GM19328 (cell line): Measurements from ENCODE around the gene ATF3.
A peak's percentile ranks its signal among the peaks of the same experiment; 100 is the strongest.
"Not testable (repeated sequence)": the region's sequence is repeated elsewhere in the genome, so short reads cannot be mapped to it uniquely, and the experiment has no call there.

Source experiments
- ATAC-seq: cut with Tn5 transposase; IDR thresholded peaks from one replicate; pipeline ENCODE4 v1.9.1; 2021; ENCODE audit warnings: mild to moderate bottlenecking, moderate library complexity; ENCODE audit not compliant: unreplicated experiment

The ATF3 gene

DNA sequence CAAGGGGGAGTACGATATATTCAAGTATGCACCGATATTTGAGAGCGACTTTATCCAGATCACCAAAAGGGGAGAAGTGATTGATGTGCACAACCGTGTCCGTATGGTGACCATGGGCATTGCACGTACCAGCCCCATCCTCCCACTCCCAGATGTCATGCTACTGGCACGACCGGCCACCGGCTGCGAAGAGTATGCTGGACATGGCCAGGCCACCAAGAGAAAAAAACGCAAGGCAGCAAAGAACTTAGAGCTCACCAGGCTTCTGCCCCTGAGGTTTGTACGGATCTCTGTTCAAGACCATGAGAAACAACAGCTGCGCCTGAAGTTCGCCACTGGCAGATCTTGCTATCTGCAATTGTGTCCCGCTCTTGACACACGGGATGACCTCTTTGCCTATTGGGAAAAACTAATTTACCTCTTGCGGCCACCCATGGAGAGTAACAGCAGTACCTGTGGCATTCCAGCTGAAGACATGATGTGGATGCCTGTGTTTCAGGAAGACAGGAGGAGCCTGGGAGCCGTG, 16.5 kb downstream of the ATF3 start:
- ATAC-seq: no peak

DNA sequence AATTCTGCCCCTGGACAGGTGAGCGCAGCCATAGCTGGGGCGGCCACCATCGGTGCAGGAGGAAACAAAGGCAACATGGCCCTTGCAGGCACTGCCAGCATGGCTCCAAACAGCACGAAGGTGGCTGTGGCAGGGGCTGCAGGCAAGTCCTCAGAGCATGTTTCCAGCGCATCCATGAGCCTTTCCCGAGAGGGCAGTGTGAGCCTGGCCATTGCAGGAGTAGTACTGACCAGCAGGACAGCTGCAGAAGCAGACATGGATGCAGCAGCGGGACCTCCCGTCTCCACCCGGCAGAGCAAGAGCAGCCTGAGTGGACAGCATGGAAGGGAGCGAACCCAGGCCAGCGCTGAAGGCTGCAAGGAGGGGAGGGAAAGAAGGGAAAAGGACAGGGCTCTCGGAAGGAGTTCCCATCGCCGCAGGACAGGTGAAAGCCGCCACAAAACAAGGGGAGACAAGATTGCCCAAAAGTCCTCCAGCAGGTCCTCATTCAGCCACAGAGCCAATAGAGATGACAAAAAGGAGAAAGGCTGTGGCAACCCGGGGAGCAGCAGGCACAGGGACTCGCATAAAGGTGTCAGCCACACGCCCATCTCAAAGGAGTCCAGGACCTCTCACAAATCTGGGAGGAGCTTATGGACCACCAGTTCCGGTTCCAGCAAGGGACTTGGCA, 17.4 kb downstream of the ATF3 start:
- no peak for ATAC-seq

DNA sequence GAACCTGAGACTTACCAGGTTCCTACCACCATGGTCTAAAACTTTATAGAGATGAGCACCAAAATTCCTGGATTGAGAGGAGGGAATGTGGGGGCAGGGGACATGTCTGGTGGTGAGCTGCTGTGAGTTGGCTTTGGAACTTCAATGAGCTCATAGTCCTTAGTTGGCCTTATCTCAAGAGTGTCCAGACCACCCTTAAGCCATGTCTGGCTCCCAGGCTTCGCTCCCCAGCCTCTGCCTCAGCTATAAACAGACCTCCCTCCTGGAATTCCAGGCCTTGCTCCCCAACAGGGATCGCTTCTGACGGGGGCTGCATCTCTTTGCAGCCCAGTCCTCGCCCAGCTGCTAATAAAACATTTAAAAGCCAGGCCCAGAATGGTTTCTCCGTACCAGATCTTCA, 19.5 kb downstream of the ATF3 start:
- no peak for ATAC-seq

DNA sequence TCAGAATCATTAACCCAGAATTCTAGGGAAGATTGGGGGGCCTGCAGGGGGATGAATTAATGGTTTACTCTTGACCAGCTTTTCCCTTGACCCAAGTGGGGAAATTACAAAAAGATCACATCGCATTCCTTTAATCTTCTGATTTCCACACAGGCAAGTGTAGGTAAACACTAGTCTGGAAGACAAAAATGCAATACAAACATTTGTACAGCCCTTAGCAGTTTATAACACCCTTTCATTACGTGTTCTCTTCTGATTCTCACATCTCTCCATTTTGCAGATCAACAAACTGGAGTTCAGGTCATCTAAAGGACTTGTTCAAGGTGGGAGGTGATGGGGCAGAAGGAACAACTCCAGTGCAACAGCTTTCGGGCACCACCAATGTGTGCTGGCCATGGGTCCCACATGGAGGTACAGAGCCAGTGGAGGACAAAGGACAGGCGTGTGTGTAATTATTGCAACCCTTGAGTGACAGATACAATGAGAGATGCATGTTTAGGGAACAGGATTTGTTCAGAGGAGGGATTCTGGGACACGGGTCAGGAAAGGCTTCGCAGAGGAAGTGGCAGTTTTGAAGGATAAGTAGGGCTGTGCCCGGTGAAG, 20.4 kb downstream of the ATF3 start:
- ATAC-seq: no peak

DNA sequence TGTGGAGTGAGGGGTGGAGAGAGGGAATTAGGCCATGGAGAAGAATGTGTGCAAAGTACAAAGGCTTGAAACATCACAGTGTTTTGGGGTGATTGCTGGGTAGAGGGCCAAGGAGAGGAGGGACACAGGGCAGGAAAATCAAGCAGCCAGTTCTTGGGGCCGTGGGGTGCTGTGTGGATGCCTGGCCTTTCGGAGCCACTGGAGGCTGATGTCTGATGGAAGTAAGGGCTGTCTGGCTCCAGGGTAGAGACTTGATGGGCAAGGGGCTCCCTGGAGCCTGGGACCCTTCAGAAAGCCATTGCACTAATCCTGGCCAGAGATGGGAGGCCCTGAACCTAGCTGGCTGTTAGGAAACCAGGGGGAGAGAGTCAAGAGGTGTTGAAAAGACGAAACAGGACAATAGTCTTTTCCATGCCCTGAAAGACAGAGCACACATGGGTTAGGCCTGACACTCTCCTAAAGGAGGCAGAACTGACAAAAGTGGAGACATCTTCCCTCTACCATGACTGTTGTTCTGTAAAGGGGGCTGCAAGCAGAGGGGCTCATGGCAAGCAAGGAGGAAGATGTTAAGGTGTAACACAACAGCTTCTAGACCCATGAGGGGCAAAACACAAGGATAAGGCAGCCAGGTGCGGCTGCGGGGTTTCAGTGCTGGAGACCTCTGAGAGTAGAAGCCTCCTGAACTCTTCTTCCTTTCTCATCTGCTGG, 21.0 kb downstream of the ATF3 start:
- no peak for ATAC-seq

DNA sequence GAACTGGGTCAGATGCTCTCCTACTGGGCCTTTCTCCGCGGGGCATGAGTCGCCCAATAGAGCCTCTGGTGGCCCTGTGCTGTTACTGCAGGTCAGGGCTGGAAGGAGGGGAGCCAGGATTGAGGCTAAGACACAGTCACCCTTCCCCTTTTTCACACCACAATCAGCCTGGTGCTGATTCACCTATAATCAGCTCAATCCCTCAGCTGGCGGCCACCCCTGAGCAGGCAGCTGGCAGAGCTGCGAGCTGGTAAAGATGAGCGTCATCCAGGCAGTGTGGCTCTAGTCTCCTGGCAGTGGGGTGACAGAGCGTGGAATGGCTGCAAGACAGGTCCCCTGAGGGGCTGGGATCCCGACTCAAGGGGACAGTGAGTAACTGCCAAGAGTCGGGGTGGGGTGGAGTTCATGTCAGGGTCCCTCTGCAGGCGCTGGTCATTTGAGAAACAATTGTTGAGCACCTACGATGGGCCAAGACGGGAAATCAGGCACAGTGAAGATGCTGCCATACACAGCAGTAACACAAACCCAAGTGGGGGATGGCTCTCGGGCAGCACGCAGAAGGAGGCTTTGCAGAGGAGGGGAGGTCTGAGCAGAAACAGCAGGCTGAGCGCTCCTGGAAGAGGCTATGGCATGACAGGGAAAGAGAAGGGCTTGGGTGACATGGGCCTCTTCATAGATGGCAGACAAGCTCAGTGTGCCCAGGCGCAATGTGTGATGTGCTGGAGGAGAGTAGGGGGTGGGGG, 21.8 kb downstream of the ATF3 start:
- peak; percentile 93 for ATAC-seq

DNA sequence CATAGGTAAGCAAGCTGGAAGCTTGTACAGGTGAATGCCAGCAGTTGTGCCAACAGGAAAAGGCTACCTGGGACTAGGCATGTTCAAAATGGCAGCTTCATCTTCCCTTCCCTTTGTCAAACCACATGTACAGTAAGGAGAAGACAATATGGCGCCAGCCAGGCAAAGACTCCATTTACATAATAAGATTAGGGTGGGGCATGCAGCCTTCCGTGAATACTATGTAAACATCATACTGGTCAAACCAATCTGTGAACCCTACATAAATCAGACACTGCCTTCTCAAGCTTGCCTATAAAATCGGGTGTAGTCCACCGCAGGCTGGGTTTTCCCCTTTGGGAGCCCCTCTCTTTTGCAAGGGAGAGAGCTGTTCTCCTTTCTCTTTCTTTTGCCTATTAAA, 24.6 kb downstream of the ATF3 start:
- no peak for ATAC-seq

DNA sequence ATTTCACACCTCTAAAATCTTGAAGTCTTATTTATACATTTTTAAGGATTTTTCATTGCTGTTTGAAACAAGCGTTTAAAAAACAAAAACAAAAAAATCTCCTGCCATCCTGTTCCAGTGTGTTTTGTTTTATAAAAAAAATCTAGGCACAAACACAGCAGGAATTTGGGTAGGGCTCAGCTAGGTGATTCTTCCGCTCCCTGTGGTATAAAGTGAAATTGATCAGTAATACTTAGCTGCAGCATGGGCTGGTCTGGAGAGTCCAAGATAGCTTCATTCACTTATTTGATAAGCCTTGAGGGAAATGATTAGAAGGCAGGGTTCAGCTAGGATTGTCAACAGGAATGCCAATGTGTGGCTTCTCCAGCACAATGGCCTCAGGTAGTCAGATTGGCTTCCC, 25.7 kb downstream of the ATF3 start:
- no peak for ATAC-seq

DNA sequence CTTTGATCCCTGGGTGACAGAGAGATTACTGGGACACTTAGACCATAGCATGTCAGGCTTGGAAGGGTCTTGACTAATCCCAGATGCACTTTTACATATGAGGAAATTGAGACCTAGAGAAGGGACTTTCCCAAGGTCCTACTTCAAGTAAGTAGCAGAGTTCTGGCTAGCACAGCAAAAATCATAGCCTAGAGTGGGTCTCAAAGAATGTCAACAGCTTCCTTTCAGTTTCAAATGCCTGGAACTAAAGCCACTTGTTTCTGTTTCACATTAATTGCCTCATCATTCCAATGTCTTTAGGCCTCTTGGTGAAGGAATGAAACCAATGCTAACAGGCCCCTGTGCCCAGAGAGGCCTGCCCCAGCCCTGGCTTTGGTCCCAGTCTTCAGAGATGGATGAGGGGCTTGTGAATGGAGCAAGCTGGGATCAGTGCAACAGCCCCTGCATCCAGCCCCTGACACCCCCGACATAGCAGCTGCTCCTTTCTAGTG, 26.6 kb downstream of the ATF3 start:
- no peak for ATAC-seq

DNA sequence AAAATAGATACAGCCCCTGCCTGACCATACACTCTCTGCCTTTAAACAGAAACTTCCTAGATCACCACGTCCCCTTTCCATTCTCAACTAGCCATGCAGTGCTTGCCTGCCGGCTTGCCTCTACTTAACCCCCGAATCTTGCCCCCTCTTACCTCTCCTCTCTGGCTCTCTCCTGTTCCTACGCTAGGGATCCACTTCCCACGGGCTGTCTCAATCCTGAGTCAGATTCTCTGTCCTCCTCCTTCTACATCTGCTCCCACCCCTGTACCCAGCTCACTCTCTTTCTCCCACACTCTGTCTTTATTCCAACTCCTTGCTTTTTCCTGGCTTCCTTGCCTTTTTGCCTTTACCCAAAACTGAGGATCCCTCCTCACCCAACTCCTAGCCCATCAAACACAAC, 29.3 kb downstream of the ATF3 start:
- no peak for ATAC-seq

DNA sequence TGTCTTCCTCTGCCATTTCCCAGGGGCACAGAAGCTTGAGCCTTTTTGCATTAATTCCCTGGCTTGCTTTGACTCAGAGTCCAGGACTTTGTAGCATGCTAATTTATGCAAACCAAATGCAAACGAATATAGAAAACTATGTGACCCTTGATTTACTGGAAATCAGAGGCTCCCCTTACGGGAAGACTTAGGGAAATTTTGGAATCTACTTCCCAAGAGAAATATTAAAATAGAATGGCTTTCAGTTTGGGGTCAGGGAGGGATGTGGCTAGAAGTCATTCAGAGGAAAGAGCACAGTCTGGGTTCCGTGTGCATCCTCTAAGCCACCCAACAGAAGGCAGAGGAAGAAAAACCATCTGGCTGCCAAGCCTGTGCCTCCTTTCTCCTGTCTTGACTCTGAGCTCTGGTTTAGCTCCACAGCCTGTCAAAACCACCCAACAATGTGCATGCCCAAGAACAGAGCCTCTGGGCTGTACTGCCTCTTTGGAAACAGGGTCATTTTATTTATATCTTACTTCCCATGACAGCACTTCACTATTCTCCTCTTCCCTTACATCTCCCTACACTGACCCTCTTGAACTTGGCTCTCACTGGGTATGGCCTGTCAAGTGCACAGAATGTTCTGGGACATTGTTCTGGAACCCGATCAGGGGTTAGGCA, 30.1 kb downstream of the ATF3 start:
- no peak for ATAC-seq

DNA sequence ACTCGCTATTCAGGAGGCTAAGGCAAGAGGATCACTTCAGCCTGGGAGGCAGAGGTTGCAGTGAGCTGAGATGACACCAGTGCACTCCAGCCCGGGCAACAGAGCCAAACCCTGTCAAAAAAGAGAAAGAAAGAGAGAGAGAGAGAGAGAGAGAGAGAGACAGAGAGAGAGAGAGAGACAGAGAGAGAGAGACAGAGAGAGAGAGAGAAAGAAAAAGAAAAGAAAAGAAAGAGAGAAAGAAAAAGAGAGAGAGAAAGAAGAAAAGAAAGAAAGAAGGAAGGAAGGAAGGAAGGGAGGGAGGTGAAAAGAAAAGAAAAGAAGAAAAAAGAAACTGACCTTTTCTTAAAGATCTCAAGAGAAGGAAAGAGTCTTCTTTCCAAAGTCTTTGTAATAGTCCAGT, 31.0 kb downstream of the ATF3 start:
- not testable (repeated sequence) for ATAC-seq

DNA sequence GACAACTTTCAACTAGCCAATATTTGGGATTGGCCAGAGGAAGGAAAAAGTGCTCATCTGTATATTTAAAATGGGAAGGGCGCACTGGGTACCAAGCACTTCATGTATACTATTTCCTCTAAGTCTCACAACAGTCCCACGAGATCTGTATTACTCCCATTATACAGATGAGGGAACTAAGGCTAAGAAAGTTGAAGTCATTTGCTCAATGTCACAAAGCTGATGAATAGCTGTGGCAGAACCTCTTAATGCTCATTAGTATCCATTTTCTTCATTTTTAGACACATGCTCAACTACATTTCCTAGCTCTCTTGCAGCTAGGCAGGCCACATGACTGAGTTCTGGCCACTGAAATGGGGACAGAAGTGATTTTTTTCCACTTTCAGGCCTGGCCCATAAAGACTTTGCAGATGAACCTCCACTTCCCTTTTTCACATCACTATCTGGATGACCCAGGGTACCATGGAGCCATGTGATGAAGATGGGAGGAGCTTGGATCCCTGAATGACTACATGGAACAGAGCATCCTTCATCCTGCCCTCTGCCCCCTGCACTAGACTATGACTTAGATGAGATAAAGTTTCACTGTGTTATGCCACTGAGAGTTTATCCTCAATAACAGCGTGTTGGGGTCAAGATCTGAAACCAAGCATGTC, 31.8 kb downstream of the ATF3 start:
- no peak for ATAC-seq

DNA sequence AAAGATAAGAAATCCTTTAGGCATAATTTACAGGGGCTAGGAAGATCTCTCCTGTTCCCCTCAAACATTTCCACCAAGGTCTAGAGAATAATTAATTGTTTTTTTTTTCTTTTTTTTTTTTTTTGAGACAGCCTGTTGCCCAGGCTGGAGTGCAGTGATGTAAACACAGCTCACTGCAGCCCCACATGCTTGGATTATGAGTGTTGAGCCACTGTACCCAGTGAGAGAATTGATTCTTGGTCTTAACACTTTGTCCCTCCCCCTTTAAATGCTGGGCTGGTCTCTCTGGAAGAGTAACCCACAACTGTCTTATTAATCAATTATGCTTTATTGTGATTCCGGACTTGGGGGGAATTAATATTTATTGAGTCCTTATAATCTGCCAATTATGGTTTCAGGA, 33.4 kb downstream of the ATF3 start:
- no peak for ATAC-seq

DNA sequence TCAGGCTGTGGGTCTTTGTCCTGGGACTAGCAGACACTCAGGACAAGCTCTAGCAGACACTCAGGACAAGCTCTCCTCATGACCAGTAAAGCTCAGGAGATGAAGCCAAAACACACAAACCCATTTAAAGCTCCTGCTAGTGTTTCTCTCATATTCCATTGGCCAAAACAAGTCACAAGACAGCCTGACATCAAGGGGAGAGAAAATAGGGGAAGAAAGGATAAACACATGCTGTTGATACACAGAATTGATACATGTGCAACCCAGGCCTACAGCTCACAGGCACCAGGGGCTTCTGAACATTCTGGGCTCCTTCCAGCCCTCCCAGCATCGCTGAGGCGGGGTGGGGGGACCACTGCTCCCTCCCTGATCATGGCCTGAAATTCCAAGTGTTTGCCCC, 35.3 kb downstream of the ATF3 start:
- ATAC-seq: no peak

DNA sequence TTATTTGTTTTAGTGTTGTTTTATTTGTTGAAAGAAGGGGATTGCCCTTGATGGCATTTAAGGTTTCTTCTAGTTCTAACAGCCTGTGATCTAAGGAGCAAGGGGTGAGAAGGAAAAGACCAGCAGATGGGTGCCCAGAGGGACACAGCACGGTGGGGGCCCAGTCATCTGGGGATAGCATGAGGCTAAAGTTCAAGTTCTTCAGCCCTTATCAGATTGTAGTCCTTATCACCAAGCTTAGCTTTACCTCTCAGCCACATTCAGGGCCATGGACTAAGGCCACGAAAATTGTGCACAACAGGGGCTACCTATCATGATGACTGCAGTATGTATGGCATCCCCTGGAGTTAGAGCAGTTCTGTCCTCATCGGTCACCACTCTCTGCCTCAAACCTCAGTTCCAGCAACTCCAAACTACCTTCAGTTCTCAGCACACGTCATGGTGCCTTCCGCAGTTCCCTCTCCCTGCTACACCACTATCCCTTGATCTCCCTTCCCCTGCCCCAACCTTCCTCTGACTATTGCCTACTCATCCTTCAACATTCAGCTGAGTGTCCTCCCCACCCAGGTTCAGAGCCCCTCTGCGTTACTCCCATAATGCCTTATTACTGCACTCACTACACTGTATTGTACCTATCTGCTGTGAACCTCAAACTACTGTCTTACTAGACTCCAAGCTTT, 36.4 kb downstream of the ATF3 start:
- ATAC-seq: no peak

DNA sequence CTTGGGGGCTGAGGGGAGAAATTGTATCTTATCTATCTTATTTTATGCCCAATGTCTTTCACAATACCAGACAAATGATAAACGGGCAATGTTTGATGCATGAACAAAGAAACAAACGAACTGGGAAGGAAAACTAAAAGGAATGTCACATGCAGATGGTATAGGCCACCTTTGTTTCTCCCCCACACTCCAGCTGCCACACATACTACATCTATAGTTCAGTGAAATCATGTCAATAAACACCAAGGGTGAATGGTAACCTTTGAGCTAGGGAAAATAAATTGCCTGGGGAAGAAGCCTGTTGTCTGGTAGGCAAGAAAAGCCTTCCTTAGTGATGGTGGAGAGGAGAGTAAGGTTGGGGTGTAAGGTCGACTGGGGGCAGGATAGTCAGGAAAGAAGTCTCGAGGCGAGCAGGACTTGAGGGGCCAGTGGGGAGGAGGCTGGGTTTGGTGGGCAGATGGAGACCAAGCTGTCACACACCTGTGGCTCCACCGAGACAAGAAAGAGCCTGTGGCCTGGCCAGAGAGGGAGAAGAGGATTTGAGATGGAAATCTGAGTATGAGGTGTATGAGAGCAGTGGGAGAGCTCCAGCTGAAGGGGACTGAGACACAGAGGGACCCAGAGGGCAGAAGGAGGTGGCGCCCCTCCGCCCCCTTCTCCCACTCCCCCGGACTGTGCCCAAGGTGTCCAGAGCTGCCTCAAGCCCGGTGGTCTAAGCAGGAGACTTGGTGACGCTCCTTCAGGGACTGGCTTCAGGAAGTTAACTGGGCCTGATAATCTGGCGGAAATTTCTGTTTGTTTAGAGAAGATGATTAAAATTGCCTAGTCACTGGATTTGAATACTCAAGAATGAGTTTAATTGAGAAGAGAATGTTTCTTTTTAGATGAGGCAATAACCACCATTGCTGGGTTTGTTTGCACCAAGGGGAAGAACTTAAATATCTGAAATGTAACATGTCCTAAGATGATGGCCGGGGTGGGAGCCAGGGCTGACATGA, 37.3 kb downstream of the ATF3 start:
- no peak for ATAC-seq

DNA sequence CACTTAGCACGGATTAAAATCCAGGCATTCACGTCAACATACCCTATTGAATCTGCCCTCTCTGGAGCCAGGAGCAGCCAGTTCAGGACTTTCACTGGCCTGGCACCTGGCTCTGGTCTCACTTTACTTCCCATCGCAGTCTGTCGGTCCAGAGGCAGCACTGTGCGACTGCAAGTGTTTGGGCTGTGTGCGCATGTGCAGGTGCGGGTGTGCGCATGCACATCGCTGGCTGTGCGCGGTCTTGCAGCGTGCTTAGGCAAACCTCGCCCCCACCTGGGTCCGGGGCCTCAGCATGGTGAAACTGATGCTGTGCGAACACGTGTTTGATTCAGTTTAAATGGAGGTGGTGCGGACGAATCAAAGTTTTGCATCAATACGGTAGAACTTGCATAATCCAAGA, 38.0 kb downstream of the ATF3 start:
- no peak for ATAC-seq

DNA sequence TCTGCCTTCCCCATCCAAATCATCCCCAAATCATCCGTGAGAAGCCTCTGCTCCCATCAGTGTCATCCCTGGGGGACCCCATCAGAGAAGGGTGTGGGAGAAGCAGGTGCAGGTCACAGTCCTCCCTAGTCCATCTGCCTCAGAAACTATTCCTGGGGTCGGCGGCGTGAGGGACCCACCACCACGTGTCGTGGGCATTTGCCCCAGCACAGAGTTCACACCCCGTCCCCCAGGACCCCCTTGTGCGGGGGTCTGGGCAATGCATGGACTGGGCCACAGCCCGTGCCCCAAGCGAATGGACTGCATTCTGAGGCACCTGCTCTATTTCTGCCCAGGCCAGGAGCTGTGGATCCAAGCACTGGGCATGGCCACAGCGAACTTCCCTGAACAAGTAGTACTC, 38.4 kb downstream of the ATF3 start:
- ATAC-seq: no peak
